Activated CD4-positive, alpha-beta T cell treated with anti-CD3 and anti-CD28 coated beads, Interleukin-2, amount 50 U/mL, for 4 hours (primary cell): ENCODE results near the gene CD244.
A peak's percentile ranks its signal among the peaks of the same experiment; 100 is the strongest.
"Not testable (repeated sequence)": the region's sequence is repeated elsewhere in the genome, so short reads cannot be mapped to it uniquely, and the experiment has no call there.

Experiments
- DNase-seq, 2 experiments: peaks; one replicate each; pipeline ENCODE4 v3.0.0-alpha.2; 2020

CD244 gene

GRCh38 chr1:160877221-160877620, 14.5 kb upstream of the CD244 start:
- no peak for DNase-seq

- no peak for DNase-seq
Observed at GRCh38 chr1:160876311-160876710, 13.6 kb upstream of the CD244 start.

- not testable (repeated sequence) for DNase-seq
Observed at GRCh38 chr1:160875591-160875990, 12.9 kb upstream of the CD244 start.

- peak in 1 of 2 experiments; percentile 8 for DNase-seq
Observed at GRCh38 chr1:160874935-160875334, 12.2 kb upstream of the CD244 start.

GRCh38 chr1:160868141-160868540, 5.5 kb upstream of the CD244 start:
- no peak for DNase-seq

GRCh38 chr1:160867651-160868050, 5.0 kb upstream of the CD244 start:
- not testable (repeated sequence) for DNase-seq

- no peak for DNase-seq
Observed at GRCh38 chr1:160866695-160867260, 4.1 kb upstream of the CD244 start.

- DNase-seq, result no peak
Observed at GRCh38 chr1:160866001-160866694, 3.5 kb upstream of the CD244 start.

GRCh38 chr1:160865337-160865736, 2.6 kb upstream of the CD244 start:
- DNase-seq, result no peak

GRCh38 chr1:160864173-160864572, 1.5 kb upstream of the CD244 start:
- no peak for DNase-seq

GRCh38 chr1:160863774-160864131, 1.1 kb upstream of the CD244 start:
- no peak for DNase-seq

GRCh38 chr1:160863061-160863773, 530 bp upstream of the CD244 start:
- DNase-seq, result no peak

- DNase-seq, result no peak
Observed at GRCh38 chr1:160860840-160861505, 1.7 kb downstream of the CD244 start.

GRCh38 chr1:160859166-160859565, 3.5 kb downstream of the CD244 start:
- no peak for DNase-seq

- DNase-seq, result no peak
Observed at GRCh38 chr1:160858507-160858906, 4.2 kb downstream of the CD244 start.

- no peak for DNase-seq
Observed at GRCh38 chr1:160858097-160858496, 4.6 kb downstream of the CD244 start.

- no peak for DNase-seq
Observed at GRCh38 chr1:160855181-160855981, 7.3 kb downstream of the CD244 start.

- no peak for DNase-seq
Observed at GRCh38 chr1:160853754-160854153, 8.9 kb downstream of the CD244 start.

- no peak for DNase-seq
Observed at GRCh38 chr1:160853014-160853413, 9.7 kb downstream of the CD244 start.

- DNase-seq, result no peak
Observed at GRCh38 chr1:160850993-160851392, 11.7 kb downstream of the CD244 start.

- DNase-seq, result no peak
Observed at GRCh38 chr1:160850541-160850940, 12.1 kb downstream of the CD244 start.

GRCh38 chr1:160846281-160846680, 16.4 kb downstream of the CD244 start:
- no peak for DNase-seq
